Measurements from ENCODE around the gene IMPDH1. TPM values are rescaled to one million over a fixed set of nuclear protein-coding genes. Genes with fewer than 3 reads are reported as not detected.

The IMPDH1 gene
- total and polyA plus RNA-seq, 3 donors from 2014 or later: 32.3 to 64.5 (median 48.3) TPM

GRCh38 chr7:128422037-128422436 is 12.3 kb upstream of the IMPDH1 start:
- intact Hi-C loops (cut with DNase I; ENCODE audit: low total_unique reads): no loop called here
- no peak overlapping the region for H3K27ac ChIP-seq
- no peaks in the 10 kb centered on the region for H3K36me3 ChIP-seq (ENCODE audit: low read depth, missing control alignments)
- no peaks in the 10 kb centered on the region for H3K9me3 ChIP-seq
- TF ChIP-seq, protein P1, sequence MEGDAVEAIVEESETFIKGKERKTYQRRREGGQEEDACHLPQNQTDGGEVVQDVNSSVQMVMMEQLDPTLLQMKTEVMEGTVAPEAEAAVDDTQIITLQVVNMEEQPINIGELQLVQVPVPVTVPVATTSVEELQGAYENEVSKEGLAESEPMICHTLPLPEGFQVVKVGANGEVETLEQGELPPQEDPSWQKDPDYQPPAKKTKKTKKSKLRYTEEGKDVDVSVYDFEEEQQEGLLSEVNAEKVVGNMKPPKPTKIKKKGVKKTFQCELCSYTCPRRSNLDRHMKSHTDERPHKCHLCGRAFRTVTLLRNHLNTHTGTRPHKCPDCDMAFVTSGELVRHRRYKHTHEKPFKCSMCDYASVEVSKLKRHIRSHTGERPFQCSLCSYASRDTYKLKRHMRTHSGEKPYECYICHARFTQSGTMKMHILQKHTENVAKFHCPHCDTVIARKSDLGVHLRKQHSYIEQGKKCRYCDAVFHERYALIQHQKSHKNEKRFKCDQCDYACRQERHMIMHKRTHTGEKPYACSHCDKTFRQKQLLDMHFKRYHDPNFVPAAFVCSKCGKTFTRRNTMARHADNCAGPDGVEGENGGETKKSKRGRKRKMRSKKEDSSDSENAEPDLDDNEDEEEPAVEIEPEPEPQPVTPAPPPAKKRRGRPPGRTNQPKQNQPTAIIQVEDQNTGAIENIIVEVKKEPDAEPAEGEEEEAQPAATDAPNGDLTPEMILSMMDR (IDR thresholded peaks at IDR 0.05): no peak
- no peak for TF ChIP-seq POLR2A (IDR thresholded peaks at IDR 0.05)
- WGBS, 2 donors: 81 to 83% methylated on average over 1 of the region's 1 CpG
- no peaks in the 10 kb centered on the region for H3K27me3 ChIP-seq
- H3K4me3 ChIP-seq: no peak overlapping the region
- no peak for DNase-seq
- peaks cover 7% of the 10 kb centered on the region for H3K4me1 ChIP-seq

GRCh38 chr7:128421384-128421783 is 11.6 kb upstream of the IMPDH1 start:
- Histone ChIP-seq H3K9me3 (no peaks in the 10 kb centered on the region), H3K27me3 (no peaks in the 10 kb centered on the region), H3K4me1 (peaks cover 7% of the 10 kb centered on the region), H3K36me3 (ENCODE audit: low read depth, missing control alignments) (no peaks in the 10 kb centered on the region), H3K27ac (no peak overlapping the region), H3K4me3 (no peak overlapping the region)
- DNase-seq: no peak
- WGBS, 2 donors: 88 to 90% methylated on average over 1 of the region's 1 CpG
- intact Hi-C loops (cut with DNase I; ENCODE audit: low total_unique reads): no loop called here
- TF ChIP-seq, protein P1 (IDR thresholded peaks at IDR 0.05): no peak
- TF ChIP-seq POLR2A (IDR thresholded peaks at IDR 0.05): no peak

GRCh38 chr7:128420773-128421172 is 11.0 kb upstream of the IMPDH1 start:
- Histone ChIP-seq H3K27ac (no peak overlapping the region), H3K36me3 (ENCODE audit: low read depth, missing control alignments) (no peaks in the 10 kb centered on the region), H3K4me1 (peaks cover 7% of the 10 kb centered on the region), H3K27me3 (no peaks in the 10 kb centered on the region), H3K4me3 (no peak overlapping the region), H3K9me3 (no peaks in the 10 kb centered on the region)
- 50 to 67% methylated on average over 1 of the region's 1 CpG for WGBS, 2 donors
- TF ChIP-seq, protein P1 (IDR thresholded peaks at IDR 0.05): no peak
- no peak for TF ChIP-seq POLR2A (IDR thresholded peaks at IDR 0.05)
- no peak for DNase-seq
- intact Hi-C loops (cut with DNase I; ENCODE audit: low total_unique reads): no loop called here

GRCh38 chr7:128419257-128419656 is 9.5 kb upstream of the IMPDH1 start:
- H3K27me3 ChIP-seq: no peaks in the 10 kb centered on the region
- H3K36me3 ChIP-seq (ENCODE audit: low read depth, missing control alignments): no peaks in the 10 kb centered on the region
- 93 to 94% methylated on average over 7 of the region's 7 CpGs for WGBS, 2 donors
- intact Hi-C loops (cut with DNase I; ENCODE audit: low total_unique reads): no loop called here
- H3K27ac ChIP-seq: no peak overlapping the region
- H3K4me3 ChIP-seq: no peak overlapping the region
- DNase-seq: no peak
- TF ChIP-seq, protein P1 (IDR thresholded peaks at IDR 0.05): no peak
- TF ChIP-seq POLR2A (IDR thresholded peaks at IDR 0.05): no peak
- H3K9me3 ChIP-seq: no peaks in the 10 kb centered on the region
- peaks cover 7% of the 10 kb centered on the region for H3K4me1 ChIP-seq

DNA sequence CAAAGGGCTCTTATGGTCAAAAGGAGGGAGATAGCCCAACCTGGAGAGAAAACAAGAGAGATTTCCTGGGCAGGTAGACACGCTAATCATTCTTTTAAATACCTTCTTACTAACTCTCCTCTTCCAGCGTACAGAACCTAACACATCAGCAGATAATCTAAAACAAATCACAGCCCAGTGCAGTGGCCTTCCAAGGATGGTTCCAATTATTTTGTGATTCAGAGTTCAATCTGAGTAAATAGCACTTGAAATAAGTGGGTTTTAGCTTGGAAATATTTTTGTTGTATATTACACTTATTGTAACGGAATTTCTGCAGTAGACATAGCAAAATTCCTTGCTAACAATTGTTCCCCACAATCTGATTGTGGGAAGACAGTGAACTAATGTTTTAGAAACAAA is 7.3 kb upstream of the IMPDH1 start:
- intact Hi-C loops (cut with DNase I; ENCODE audit: low total_unique reads): no loop called here
- H3K4me1 ChIP-seq: peaks cover 7% of the 10 kb centered on the region
- 92 to 94% methylated on average over 3 of the region's 3 CpGs for WGBS, 2 donors
- H3K27me3 ChIP-seq: no peaks in the 10 kb centered on the region
- H3K9me3 ChIP-seq: no peaks in the 10 kb centered on the region
- TF ChIP-seq, protein P1 (IDR thresholded peaks at IDR 0.05): no peak
- TF ChIP-seq POLR2A (IDR thresholded peaks at IDR 0.05): no peak
- H3K36me3 ChIP-seq (ENCODE audit: low read depth, missing control alignments): no peaks in the 10 kb centered on the region
- H3K27ac ChIP-seq: no peak overlapping the region
- no peak for DNase-seq
- no peak overlapping the region for H3K4me3 ChIP-seq

Data from testis (tissue), 3 donors.